WTC11 (cell line): Measurements from ENCODE around the gene SARM1. TPM values are rescaled to one million over a fixed set of nuclear protein-coding genes. Genes with fewer than 3 reads are reported as not detected.

Experiments
- ATAC-seq: fragments of 200-7000 bp; cut with Tn5 transposase; 2 replicates; pipeline ENCODE4 v1.10.0; 2021; ENCODE audit warnings: mild to moderate bottlenecking, moderate library complexity
- CTCF ChIA-PET: fragments of 300-600 bp; sonication (Branson Sonifier 250); formaldehyde crosslinking; loops from one replicate; lab custom pipeline; 2021; ENCODE audit warnings: antibody characterized with exemption; lab: Charles Lee
- POLR2A ChIA-PET: fragments of 350-600 bp; sonication (Branson Sonifier 250); formaldehyde crosslinking; loops from one replicate; lab custom pipeline; 2021; ENCODE audit warnings: antibody characterized with exemption; lab: Charles Lee
- DNase-seq: peaks from one replicate; pipeline ENCODE4 v3.0.0; 2021; ENCODE audit warnings: low spot score
- H3K27ac Mint-ChIP-seq: 2 replicates; pipeline ENCODE4 v1.8.0; 2021; ENCODE audit warnings: mixed read lengths
- H3K27me3 Mint-ChIP-seq: 2 replicates; pipeline ENCODE4 v1.8.0; 2021; ENCODE audit warnings: low read depth, mild to moderate bottlenecking, moderate library complexity, mixed read lengths
- H3K36me3 Mint-ChIP-seq: 2 replicates; pipeline ENCODE4 v1.8.0; 2021; ENCODE audit warnings: mixed read lengths
- H3K4me1 Mint-ChIP-seq: 2 replicates; pipeline ENCODE4 v1.8.0; 2022; ENCODE audit warnings: mixed read lengths
- H3K4me3 Mint-ChIP-seq: 2 replicates; pipeline ENCODE4 v1.8.0; 2021; ENCODE audit warnings: mild to moderate bottlenecking, moderate library complexity, mixed read lengths
- H3K9me3 Mint-ChIP-seq: 2 replicates; pipeline ENCODE4 v1.8.0; 2021; ENCODE audit warnings: mixed read lengths
- EMX1 ChIP-seq: fragments of 250-450 bp; sonication (Bioruptor Pico); IDR thresholded peaks from 2 replicates; pipeline ENCODE4 v1.8.0; 2021; ENCODE audit warnings: mild to moderate bottlenecking
- ETV6 ChIP-seq: sonication (generic); formaldehyde crosslinking; IDR thresholded peaks from 2 replicates; pipeline ENCODE4 v1.8.1; 2022; ENCODE audit warnings: mild to moderate bottlenecking, missing genetic modification reagents
- HMGA2 ChIP-seq: fragments of 250-450 bp; sonication (Bioruptor Pico); IDR thresholded peaks from 2 replicates; pipeline ENCODE4 v1.4.0; 2021; ENCODE audit warnings: mild to moderate bottlenecking, moderate library complexity
- MXD4 ChIP-seq: fragments of 250-450 bp; sonication (Bioruptor Pico); IDR thresholded peaks from 2 replicates; pipeline ENCODE4 v1.8.0; 2021; ENCODE audit warnings: mild to moderate bottlenecking, moderate library complexity, borderline replicate concordance
- OVOL2 ChIP-seq: fragments of 250-450 bp; sonication (Bioruptor Pico); IDR thresholded peaks from 2 replicates; pipeline ENCODE4 v1.9.0; 2021; ENCODE audit warnings: mild to moderate bottlenecking, borderline replicate concordance
- PRRX2 ChIP-seq: fragments of 250-450 bp; sonication (Bioruptor Pico); IDR thresholded peaks from 2 replicates; pipeline ENCODE4 v1.8.0; 2021; ENCODE audit warnings: mild to moderate bottlenecking
- SMAD3 ChIP-seq: sonication (generic); formaldehyde crosslinking; IDR thresholded peaks from 2 replicates; pipeline ENCODE4 v1.8.0; 2022; ENCODE audit warnings: missing genetic modification reagents, mild to moderate bottlenecking, borderline replicate concordance
- SMAD4 ChIP-seq: sonication (generic); formaldehyde crosslinking; IDR thresholded peaks from 2 replicates; pipeline ENCODE4 v1.8.0; 2022; ENCODE audit warnings: mild to moderate bottlenecking, missing genetic modification reagents
- TEAD1 ChIP-seq: sonication (generic); formaldehyde crosslinking; IDR thresholded peaks from 2 replicates; pipeline ENCODE4 v1.8.0; 2022; ENCODE audit warnings: mild to moderate bottlenecking, missing genetic modification reagents
- TP53 ChIP-seq: sonication (generic); formaldehyde crosslinking; IDR thresholded peaks from 2 replicates; pipeline ENCODE4 v1.8.1; 2023; ENCODE audit warnings: mild to moderate bottlenecking, missing genetic modification reagents
- ZNF219 ChIP-seq: sonication (generic); formaldehyde crosslinking; IDR thresholded peaks from 2 replicates; pipeline ENCODE4 v1.8.0; 2023; ENCODE audit warnings: missing genetic modification reagents, mild to moderate bottlenecking, borderline replicate concordance
- ZNF317 ChIP-seq: sonication (generic); formaldehyde crosslinking; IDR thresholded peaks from 2 replicates; pipeline ENCODE4 v1.8.1; 2023; ENCODE audit warnings: low read depth, mild to moderate bottlenecking, moderate library complexity, missing genetic modification reagents, borderline replicate concordance
- ZNF396 ChIP-seq: fragments of 250-450 bp; sonication (Bioruptor Pico); IDR thresholded peaks from 2 replicates; pipeline ENCODE4 v1.8.0; 2021; ENCODE audit warnings: mild to moderate bottlenecking, moderate library complexity, borderline replicate concordance
- total RNA-seq: library from RNA; stranded (reverse); gene quantifications from 3 replicates; pipeline ENCODE4 v1.2.3, GENCODE V29; 2021
- TF ChIP-seq, protein P1 (sequence below): sonication (generic); formaldehyde crosslinking; IDR thresholded peaks from 2 replicates; pipeline ENCODE4 v1.8.1; 2023; ENCODE audit warnings: mild to moderate bottlenecking, missing genetic modification reagents, moderate library complexity
- TF ChIP-seq, protein P2 (sequence below): sonication (generic); formaldehyde crosslinking; IDR thresholded peaks from 2 replicates; pipeline ENCODE4 v1.8.1; 2022; ENCODE audit warnings: mild to moderate bottlenecking, moderate library complexity, missing genetic modification reagents
- TF ChIP-seq, protein P3 (sequence below): sonication (generic); formaldehyde crosslinking; IDR thresholded peaks from 2 replicates; pipeline ENCODE4 v1.8.1; 2022; ENCODE audit warnings: missing genetic modification reagents, borderline replicate concordance
- TF ChIP-seq, protein P4 (sequence below): sonication (generic); formaldehyde crosslinking; IDR thresholded peaks from 2 replicates; pipeline ENCODE4 v1.8.1; 2023; ENCODE audit warnings: mild to moderate bottlenecking, missing genetic modification reagents, moderate library complexity
- TF ChIP-seq, protein P5 (sequence below): sonication (generic); formaldehyde crosslinking; conservative IDR thresholded peaks from 2 replicates; pipeline ENCODE4 v1.8.1; 2022; ENCODE audit warnings: mild to moderate bottlenecking, missing genetic modification reagents
- TF ChIP-seq, protein P6 (sequence below): sonication (generic); formaldehyde crosslinking; IDR thresholded peaks from 2 replicates; pipeline ENCODE4 v1.8.0; 2022; ENCODE audit warnings: mild to moderate bottlenecking, missing genetic modification reagents

The SARM1 gene
- total RNA-seq, 1 experiment from 2014 or later: 3.8 TPM

DNA sequence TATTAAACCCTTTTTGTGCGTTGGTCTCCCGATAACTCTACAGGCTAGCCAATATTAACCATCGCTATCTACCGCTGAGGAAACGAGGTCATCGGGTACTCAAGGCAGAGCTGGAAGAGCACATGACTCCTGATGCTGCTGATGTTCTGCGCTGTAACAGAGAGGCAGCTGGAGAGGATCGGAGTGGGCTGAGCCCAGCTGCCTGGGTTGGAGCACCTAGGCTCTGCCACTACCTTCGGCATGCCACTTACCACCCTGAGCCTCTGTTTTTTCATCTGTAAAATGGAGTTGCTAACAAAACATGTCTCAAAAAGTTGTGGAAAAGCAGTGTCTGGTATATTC is 35.0 kb downstream of the SARM1 start (continued):
- TF ChIP-seq, protein P1, sequence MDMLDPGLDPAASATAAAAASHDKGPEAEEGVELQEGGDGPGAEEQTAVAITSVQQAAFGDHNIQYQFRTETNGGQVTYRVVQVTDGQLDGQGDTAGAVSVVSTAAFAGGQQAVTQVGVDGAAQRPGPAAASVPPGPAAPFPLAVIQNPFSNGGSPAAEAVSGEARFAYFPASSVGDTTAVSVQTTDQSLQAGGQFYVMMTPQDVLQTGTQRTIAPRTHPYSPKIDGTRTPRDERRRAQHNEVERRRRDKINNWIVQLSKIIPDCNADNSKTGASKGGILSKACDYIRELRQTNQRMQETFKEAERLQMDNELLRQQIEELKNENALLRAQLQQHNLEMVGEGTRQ: peak; percentile 68

DNA sequence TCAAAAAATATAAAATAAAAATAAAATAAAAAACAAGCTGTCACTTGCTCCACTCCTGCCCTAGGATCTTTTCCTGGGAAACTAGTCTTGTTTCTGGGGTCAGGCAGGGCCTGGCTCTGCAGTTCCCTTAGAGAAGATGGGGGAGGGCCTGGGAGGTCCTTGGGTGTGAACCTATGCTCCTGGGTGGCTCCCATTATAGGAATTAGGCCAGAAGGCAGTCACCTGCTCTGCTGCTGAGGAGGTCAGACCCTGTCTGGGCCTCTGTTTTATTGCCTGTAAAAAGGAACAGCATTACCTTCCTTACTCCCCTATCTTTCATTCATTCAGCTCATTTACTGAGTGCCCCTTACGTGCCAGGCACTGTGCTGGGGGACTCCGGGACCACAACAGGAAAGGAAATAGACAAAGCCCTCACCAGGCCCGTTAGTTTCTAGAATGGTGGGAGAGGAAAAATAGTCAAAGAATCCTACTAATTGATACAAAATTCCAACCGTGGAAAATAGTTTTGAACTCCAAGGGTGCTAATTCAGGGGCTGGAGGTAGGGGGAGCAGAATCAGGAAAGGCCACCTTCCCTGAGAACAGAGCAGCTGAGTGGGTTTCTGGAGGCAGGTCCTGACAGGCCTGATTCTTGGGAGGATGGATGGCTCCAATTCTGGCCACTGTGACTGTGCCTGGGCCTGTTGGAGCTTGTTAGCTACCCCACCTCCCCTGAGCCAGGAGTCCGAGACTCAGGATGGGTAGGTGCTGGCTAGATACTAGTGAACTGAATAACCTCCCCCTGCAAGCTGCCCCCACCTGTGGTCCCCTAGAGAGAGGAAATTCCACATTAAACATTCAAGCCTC is 35.9 kb downstream of the SARM1 start:
- Mint-ChIP-seq H3K27me3 (peaks cover 31% of the 10 kb centered on the region), H3K4me3 (peak overlapping the region; percentile 33), H3K36me3 (no peaks in the 10 kb centered on the region), H3K9me3 (no peaks in the 10 kb centered on the region), H3K27ac (peak overlapping the region; percentile 83), H3K4me1 (peaks cover 79% of the 10 kb centered on the region)
- ATAC-seq (no peak), DNase-seq (peak; percentile 48)
- no peak for TF ChIP-seq HMGA2
- TF ChIP-seq SMAD3 (CRISPR knock-in tag): no peak
- TF ChIP-seq ZNF396 (CRISPR knock-in tag): no peak
- TF ChIP-seq, protein P2, sequence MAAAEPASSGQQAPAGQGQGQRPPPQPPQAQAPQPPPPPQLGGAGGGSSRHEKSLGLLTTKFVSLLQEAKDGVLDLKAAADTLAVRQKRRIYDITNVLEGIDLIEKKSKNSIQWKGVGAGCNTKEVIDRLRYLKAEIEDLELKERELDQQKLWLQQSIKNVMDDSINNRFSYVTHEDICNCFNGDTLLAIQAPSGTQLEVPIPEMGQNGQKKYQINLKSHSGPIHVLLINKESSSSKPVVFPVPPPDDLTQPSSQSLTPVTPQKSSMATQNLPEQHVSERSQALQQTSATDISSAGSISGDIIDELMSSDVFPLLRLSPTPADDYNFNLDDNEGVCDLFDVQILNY (CRISPR knock-in tag): no peak
- TF ChIP-seq ZNF219 (CRISPR knock-in tag): no peak
- TF ChIP-seq, protein P3, sequence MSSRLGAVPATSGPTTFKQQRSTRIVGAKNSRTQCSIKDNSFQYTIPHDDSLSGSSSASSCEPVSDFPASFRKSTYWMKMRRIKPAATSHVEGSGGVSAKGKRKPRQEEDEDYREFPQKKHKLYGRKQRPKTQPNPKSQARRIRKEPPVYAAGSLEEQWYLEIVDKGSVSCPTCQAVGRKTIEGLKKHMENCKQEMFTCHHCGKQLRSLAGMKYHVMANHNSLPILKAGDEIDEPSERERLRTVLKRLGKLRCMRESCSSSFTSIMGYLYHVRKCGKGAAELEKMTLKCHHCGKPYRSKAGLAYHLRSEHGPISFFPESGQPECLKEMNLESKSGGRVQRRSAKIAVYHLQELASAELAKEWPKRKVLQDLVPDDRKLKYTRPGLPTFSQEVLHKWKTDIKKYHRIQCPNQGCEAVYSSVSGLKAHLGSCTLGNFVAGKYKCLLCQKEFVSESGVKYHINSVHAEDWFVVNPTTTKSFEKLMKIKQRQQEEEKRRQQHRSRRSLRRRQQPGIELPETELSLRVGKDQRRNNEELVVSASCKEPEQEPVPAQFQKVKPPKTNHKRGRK: no peak
- TF ChIP-seq ZNF317: no peak
- no peak for TF ChIP-seq SMAD4 (CRISPR knock-in tag)
- TF ChIP-seq EMX1 (CRISPR knock-in tag): no peak
- TF ChIP-seq MXD4 (CRISPR knock-in tag): no peak
- no peak for TF ChIP-seq TP53 (CRISPR knock-in tag)
- TF ChIP-seq OVOL2 (CRISPR knock-in tag): no peak
- CTCF ChIA-PET: interaction anchor here (0.5 to 3.7 kb wide), 15 partner anchors 9 to 144 kb away, joined by 3 to 62 read pairs (median 4); partner anchors contain the start of genes IFT20, SARM1 and TNFAIP1
- POLR2A ChIA-PET: interaction anchor here (1.3 to 1.9 kb wide), 2 partner anchors 10 to 23 kb away, joined by 3 to 6 read pairs; no protein-coding TSS in a partner anchor

DNA sequence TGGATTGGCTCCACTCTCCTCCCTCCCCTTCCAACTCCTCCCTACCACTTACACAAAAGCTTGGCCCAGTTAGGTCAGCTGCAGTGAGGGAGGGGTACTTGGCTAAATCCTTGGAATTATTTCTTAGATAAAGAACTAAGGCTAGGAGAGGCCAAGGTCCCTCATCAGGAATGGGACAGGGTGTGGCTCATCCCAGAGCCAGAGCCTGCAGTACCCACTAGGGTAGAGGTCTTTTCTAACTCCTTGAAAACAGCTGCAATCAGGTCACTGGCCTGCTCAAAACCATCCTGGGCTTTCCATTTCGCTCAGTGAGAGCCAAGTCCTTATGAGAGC is 36.4 kb downstream of the SARM1 start:
- CTCF ChIA-PET: interaction anchor here (0.7 to 3.7 kb wide), 13 partner anchors 9 to 144 kb away, joined by 3 to 62 read pairs (median 4); partner anchors contain the start of genes IFT20, SARM1 and TNFAIP1
- peak overlapping the region; percentile 88 for H3K27ac Mint-ChIP-seq
- ATAC-seq (peak; percentile 62), DNase-seq (no peak)
- TF ChIP-seq, protein P4, sequence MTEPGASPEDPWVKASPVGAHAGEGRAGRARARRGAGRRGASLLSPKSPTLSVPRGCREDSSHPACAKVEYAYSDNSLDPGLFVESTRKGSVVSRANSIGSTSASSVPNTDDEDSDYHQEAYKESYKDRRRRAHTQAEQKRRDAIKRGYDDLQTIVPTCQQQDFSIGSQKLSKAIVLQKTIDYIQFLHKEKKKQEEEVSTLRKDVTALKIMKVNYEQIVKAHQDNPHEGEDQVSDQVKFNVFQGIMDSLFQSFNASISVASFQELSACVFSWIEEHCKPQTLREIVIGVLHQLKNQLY (CRISPR knock-in tag): no peak
- TF ChIP-seq TEAD1 (0 out of 2 replicates have a peak, but pooled peaks have one; percentile 36), ZNF317 (no peak), PRRX2 (CRISPR knock-in tag) (no peak), ETV6 (peak; percentile 59; the same call in 1 of the 2 replicates)
- TF ChIP-seq, protein P5, sequence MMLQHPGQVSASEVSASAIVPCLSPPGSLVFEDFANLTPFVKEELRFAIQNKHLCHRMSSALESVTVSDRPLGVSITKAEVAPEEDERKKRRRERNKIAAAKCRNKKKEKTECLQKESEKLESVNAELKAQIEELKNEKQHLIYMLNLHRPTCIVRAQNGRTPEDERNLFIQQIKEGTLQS (CRISPR knock-in tag): no peak
- TF ChIP-seq, protein P6, sequence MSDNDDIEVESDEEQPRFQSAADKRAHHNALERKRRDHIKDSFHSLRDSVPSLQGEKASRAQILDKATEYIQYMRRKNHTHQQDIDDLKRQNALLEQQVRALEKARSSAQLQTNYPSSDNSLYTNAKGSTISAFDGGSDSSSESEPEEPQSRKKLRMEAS (CRISPR knock-in tag): no peak
- POLR2A ChIA-PET: interaction anchor here (1.3 to 1.9 kb wide), 2 partner anchors 9 to 23 kb away, joined by 3 to 6 read pairs; no protein-coding TSS in a partner anchor
- no peaks in the 10 kb centered on the region for H3K36me3 Mint-ChIP-seq
- no peaks in the 10 kb centered on the region for H3K9me3 Mint-ChIP-seq
- H3K4me3 Mint-ChIP-seq: no peak overlapping the region
- peaks cover 74% of the 10 kb centered on the region for H3K4me1 Mint-ChIP-seq
- peaks cover 30% of the 10 kb centered on the region for H3K27me3 Mint-ChIP-seq
